ENCODE results near the gene KRTAP4-16. TPM values are rescaled to one million over a fixed set of nuclear protein-coding genes. Genes with fewer than 3 reads are reported as not detected.
"Not testable (repeated sequence)": the region's sequence is repeated elsewhere in the genome, so short reads cannot be mapped to it uniquely, and the experiment has no call there.

Gene KRTAP4-16
- polyA plus RNA-seq, 4 donors = not detected

GRCh38 chr17:41108728-41109386 is 6.8 kb upstream of the KRTAP4-16 start:
- H3K4me1 ChIP-seq (ENCODE audit: control insufficient read depth in 3 of 3, insufficient read depth in 2 of 3, low read depth in 1 of 3, low read length in 2 of 3); H3K27ac ChIP-seq (ENCODE audit: low read depth in 1 of 3, low read length in 2 of 3); DNase-seq; H3K9me3 ChIP-seq (ENCODE audit: control insufficient read depth in 2 of 2, insufficient read depth in 1 of 2, low read depth in 1 of 2, low read length in 1 of 2); H3K36me3 ChIP-seq (ENCODE audit: control insufficient read depth in 3 of 3, insufficient read depth in 2 of 3, low read depth in 1 of 3, low read length in 3 of 3); H3K4me3 ChIP-seq (ENCODE audit: low read depth in 1 of 3, low read length in 3 of 3); FAIRE-seq; H3K27me3 ChIP-seq (ENCODE audit: control insufficient read depth in 3 of 3, insufficient read depth in 3 of 3, low read length in 3 of 3): not testable (repeated sequence)
- WGBS, 3 donors = 0 to 29% (median 27%) methylated on average over 1 of the region's 1 CpG

GRCh38 chr17:41107941-41108450 is 6.0 kb upstream of the KRTAP4-16 start:
- DNase-seq (no peak), FAIRE-seq (no peak)
- peaks cover 0 to 1% (median 0%) of the 10 kb centered on the region in 3 donors for H3K27me3 ChIP-seq (ENCODE audit: control insufficient read depth in 3 of 3, insufficient read depth in 3 of 3, low read length in 3 of 3)
- no peaks in the 10 kb centered on the region for H3K9me3 ChIP-seq (ENCODE audit: control insufficient read depth in 2 of 2, insufficient read depth in 1 of 2, low read depth in 1 of 2, low read length in 1 of 2)
- H3K4me1 ChIP-seq (ENCODE audit: control insufficient read depth in 3 of 3, insufficient read depth in 2 of 3, low read depth in 1 of 3, low read length in 2 of 3) = no peaks in the 10 kb centered on the region
- WGBS, 3 donors = 29 to 69% (median 59%) methylated on average over 1 of the region's 1 CpG
- no peaks in the 10 kb centered on the region for H3K36me3 ChIP-seq (ENCODE audit: control insufficient read depth in 3 of 3, insufficient read depth in 2 of 3, low read depth in 1 of 3, low read length in 3 of 3)
- no peak overlapping the region for H3K27ac ChIP-seq (ENCODE audit: low read depth in 1 of 3, low read length in 2 of 3)
- no peak overlapping the region for H3K4me3 ChIP-seq (ENCODE audit: low read depth in 1 of 3, low read length in 3 of 3)

GRCh38 chr17:41105347-41105746 is 3.3 kb upstream of the KRTAP4-16 start, which contains the start of gene KRTAP4-9:
TSS of gene KRTAP4-9 (plus strand) at chr17:41105389. CDS start at chr17:41105389, 0 bp downstream.
- FAIRE-seq = not testable (repeated sequence)
- 68 to 75% (median 73%) methylated on average over 4 to 10 of the region's 10 CpGs for WGBS, 3 donors

GRCh38 chr17:41104386-41105038 is 2.5 kb upstream of the KRTAP4-16 start:
- WGBS, 3 donors = 58 to 73% (median 68%) methylated on average over 2 of the region's 2 CpGs
- not testable (repeated sequence) for H3K36me3 ChIP-seq (ENCODE audit: control insufficient read depth in 3 of 3, insufficient read depth in 2 of 3, low read depth in 1 of 3, low read length in 3 of 3); FAIRE-seq; H3K27ac ChIP-seq (ENCODE audit: low read depth in 1 of 3, low read length in 2 of 3); DNase-seq; H3K9me3 ChIP-seq (ENCODE audit: control insufficient read depth in 2 of 2, insufficient read depth in 1 of 2, low read depth in 1 of 2, low read length in 1 of 2); H3K4me3 ChIP-seq (ENCODE audit: low read depth in 1 of 3, low read length in 3 of 3); H3K4me1 ChIP-seq (ENCODE audit: control insufficient read depth in 3 of 3, insufficient read depth in 2 of 3, low read depth in 1 of 3, low read length in 2 of 3); H3K27me3 ChIP-seq (ENCODE audit: control insufficient read depth in 3 of 3, insufficient read depth in 3 of 3, low read length in 3 of 3)

More at GRCh38 chr17:41105347-41105746, 3.3 kb upstream of the KRTAP4-16 start, which contains the start of gene KRTAP4-9:
- H3K4me1 ChIP-seq (ENCODE audit: control insufficient read depth in 3 of 3, insufficient read depth in 2 of 3, low read depth in 1 of 3, low read length in 2 of 3); H3K9me3 ChIP-seq (ENCODE audit: control insufficient read depth in 2 of 2, insufficient read depth in 1 of 2, low read depth in 1 of 2, low read length in 1 of 2); H3K27ac ChIP-seq (ENCODE audit: low read depth in 1 of 3, low read length in 2 of 3); DNase-seq; H3K27me3 ChIP-seq (ENCODE audit: control insufficient read depth in 3 of 3, insufficient read depth in 3 of 3, low read length in 3 of 3); H3K4me3 ChIP-seq (ENCODE audit: low read depth in 1 of 3, low read length in 3 of 3); H3K36me3 ChIP-seq (ENCODE audit: control insufficient read depth in 3 of 3, insufficient read depth in 2 of 3, low read depth in 1 of 3, low read length in 3 of 3): not testable (repeated sequence)

- no peaks in the 10 kb centered on the region for H3K36me3 ChIP-seq (ENCODE audit: control insufficient read depth in 3 of 3, insufficient read depth in 2 of 3, low read depth in 1 of 3, low read length in 3 of 3)
- no peaks in the 10 kb centered on the region for H3K4me1 ChIP-seq (ENCODE audit: control insufficient read depth in 3 of 3, insufficient read depth in 2 of 3, low read depth in 1 of 3, low read length in 2 of 3)
- no peaks in the 10 kb centered on the region for H3K9me3 ChIP-seq (ENCODE audit: control insufficient read depth in 2 of 2, insufficient read depth in 1 of 2, low read depth in 1 of 2, low read length in 1 of 2)
- DNase-seq = no peak
- FAIRE-seq = no peak
- peaks cover 0 to 2% (median 1%) of the 10 kb centered on the region in 3 donors for H3K27me3 ChIP-seq (ENCODE audit: control insufficient read depth in 3 of 3, insufficient read depth in 3 of 3, low read length in 3 of 3)
- WGBS, 3 donors = 92 to 100% (median 100%) methylated on average over 1 of the region's 1 CpG
- no peak overlapping the region for H3K27ac ChIP-seq (ENCODE audit: low read depth in 1 of 3, low read length in 2 of 3)
- H3K4me3 ChIP-seq (ENCODE audit: low read depth in 1 of 3, low read length in 3 of 3) = no peak overlapping the region
These were observed 1.9 kb upstream of the KRTAP4-16 start for GRCh38 chr17:41103896-41104295.

- H3K36me3 ChIP-seq (ENCODE audit: control insufficient read depth in 3 of 3, insufficient read depth in 2 of 3, low read depth in 1 of 3, low read length in 3 of 3) = not testable (repeated sequence)
These were observed 2.1 kb downstream of the KRTAP4-16 start for GRCh38 chr17:41099682-41100480.

GRCh38 chr17:41098481-41098880 is 3.5 kb downstream of the KRTAP4-16 start:
- FAIRE-seq (no peak), DNase-seq (no peak)
- H3K36me3 ChIP-seq (ENCODE audit: control insufficient read depth in 3 of 3, insufficient read depth in 2 of 3, low read depth in 1 of 3, low read length in 3 of 3) = no peaks in the 10 kb centered on the region
- peaks cover 0 to 6% (median 2%) of the 10 kb centered on the region in 3 donors for H3K27me3 ChIP-seq (ENCODE audit: control insufficient read depth in 3 of 3, insufficient read depth in 3 of 3, low read length in 3 of 3)
- no peaks in the 10 kb centered on the region for H3K9me3 ChIP-seq (ENCODE audit: control insufficient read depth in 2 of 2, insufficient read depth in 1 of 2, low read depth in 1 of 2, low read length in 1 of 2)
- no peak overlapping the region for H3K4me3 ChIP-seq (ENCODE audit: low read depth in 1 of 3, low read length in 3 of 3)
- H3K27ac ChIP-seq (ENCODE audit: low read depth in 1 of 3, low read length in 2 of 3) = no peak overlapping the region
- 72 to 84% (median 77%) methylated on average over 6 of the region's 6 CpGs for WGBS, 3 donors
- no peaks in the 10 kb centered on the region for H3K4me1 ChIP-seq (ENCODE audit: control insufficient read depth in 3 of 3, insufficient read depth in 2 of 3, low read depth in 1 of 3, low read length in 2 of 3)

More at GRCh38 chr17:41099682-41100480, 2.1 kb downstream of the KRTAP4-16 start:
- 53 to 79% (median 57%) methylated on average over 7 of the region's 7 CpGs for WGBS, 3 donors
- H3K27ac ChIP-seq (ENCODE audit: low read depth in 1 of 3, low read length in 2 of 3); H3K27me3 ChIP-seq (ENCODE audit: control insufficient read depth in 3 of 3, insufficient read depth in 3 of 3, low read length in 3 of 3); H3K4me3 ChIP-seq (ENCODE audit: low read depth in 1 of 3, low read length in 3 of 3); H3K9me3 ChIP-seq (ENCODE audit: control insufficient read depth in 2 of 2, insufficient read depth in 1 of 2, low read depth in 1 of 2, low read length in 1 of 2); FAIRE-seq; H3K4me1 ChIP-seq (ENCODE audit: control insufficient read depth in 3 of 3, insufficient read depth in 2 of 3, low read depth in 1 of 3, low read length in 2 of 3); DNase-seq: not testable (repeated sequence)

- Histone ChIP-seq H3K4me3 (ENCODE audit: low read depth in 1 of 3, low read length in 3 of 3) (no peak within 1 kb of the TSS), H3K27ac (ENCODE audit: low read depth in 1 of 3, low read length in 2 of 3) (no peak within 1 kb of the TSS), H3K36me3 (ENCODE audit: control insufficient read depth in 3 of 3, insufficient read depth in 2 of 3, low read depth in 1 of 3, low read length in 3 of 3) (no peaks in the 10 kb centered on the region), H3K27me3 (ENCODE audit: control insufficient read depth in 3 of 3, insufficient read depth in 3 of 3, low read length in 3 of 3) (peaks cover 0 to 7% (median 2%) of the 10 kb centered on the region in 3 donors), H3K4me1 (ENCODE audit: control insufficient read depth in 3 of 3, insufficient read depth in 2 of 3, low read depth in 1 of 3, low read length in 2 of 3) (no peaks in the 10 kb centered on the region), H3K9me3 (ENCODE audit: control insufficient read depth in 2 of 2, insufficient read depth in 1 of 2, low read depth in 1 of 2, low read length in 1 of 2) (no peaks in the 10 kb centered on the region)
- FAIRE-seq (no peak), DNase-seq (no peak)
- 35 to 75% (median 47%) methylated on average over 4 of the region's 4 CpGs for WGBS, 3 donors
These were observed 4.0 kb downstream of the KRTAP4-16 start, which contains the start of gene KRTAP4-8 for GRCh38 chr17:41098042-41098441. TSS of gene KRTAP4-8 (minus strand) at chr17:41098142. CDS start at chr17:41098084, 58 bp downstream.

Measured in small intestine (tissue), 7 donors.